Mammary epithelial cell (primary cell): ENCODE data around the gene LGR6.

ENCODE experiments used
- CTCF ChIP-seq, 2 donors: IDR thresholded peaks in 1 of 2; conservative IDR thresholded peaks in 1 of 2; 2 replicates each; pipeline ENCODE4 v1.5.1; 2011 to 2012; ENCODE audit warnings: inconsistent platforms in 2 of 2, low read length in 2 of 2, mild to moderate bottlenecking in 2 of 2, control low read depth in 1 of 2, low read depth in 1 of 2; ENCODE audit not compliant: insufficient read depth in 1 of 2; ENCODE audit errors: extremely low read depth in 1 of 2
- EZH2 ChIP-seq: IDR thresholded peaks from 2 replicates; pipeline ENCODE4 v1.6.1; 2012; ENCODE audit warnings: low read length, inconsistent platforms, borderline replicate concordance

- TF ChIP-seq EZH2 (no peak), CTCF (conservative IDR thresholded peaks at IDR 0.05 in 1 of 2, IDR thresholded peaks at IDR 0.05 in 1 of 2; ENCODE audit: extremely low read depth in 1 of 2, insufficient read depth in 1 of 2, low read depth in 1 of 2, low read length in 2 of 2) (no peak)
Observed at GRCh38 chr1:202182040-202182877, 11.3 kb upstream of the LGR6 start.
